ENCODE data around the gene CIPC. TPM values are rescaled to one million over a fixed set of nuclear protein-coding genes. Genes with fewer than 3 reads are reported as not detected.

The CIPC gene
- total and polyA plus RNA-seq, 2 of the 4 experiments (the other 2 are of a cell fraction) = 6.6 to 12.9 TPM

DNA sequence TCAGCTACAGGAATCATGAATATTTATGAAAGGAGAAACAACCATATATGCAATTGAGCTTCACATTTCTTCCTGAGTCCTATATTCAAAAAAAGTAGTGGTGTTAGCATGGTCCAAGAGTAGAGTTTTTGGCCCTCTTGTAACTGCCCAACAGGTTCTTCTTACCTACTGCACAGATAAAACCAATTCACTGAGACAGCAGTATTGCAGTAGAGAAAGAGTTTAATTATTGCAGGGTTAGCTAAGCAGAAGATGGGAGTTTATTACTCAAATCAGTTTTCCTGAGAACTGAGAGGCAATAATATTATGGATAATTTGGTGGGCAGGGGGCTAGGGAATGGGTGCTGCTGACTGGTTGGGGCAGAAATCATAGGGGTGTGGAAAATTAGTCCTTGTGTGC, 6.5 kb upstream of the CIPC start:
- POLR2A ChIA-PET (ENCODE audit: unreplicated experiment) = no interaction called here
- Histone ChIP-seq H3K18ac (ENCODE audit: low read depth, low read length) (no peak overlapping the region), H3K4me3 (ENCODE audit: insufficient read depth, low read depth, low read length) (no peak overlapping the region), H2AK5ac (ENCODE audit: low read depth, low read length) (no peak overlapping the region), H2BK20ac (ENCODE audit: low read depth, low read length) (no peak overlapping the region), H3K4me1 (ENCODE audit: control insufficient read depth, insufficient read depth, low read length) (no peaks in the 10 kb centered on the region), H3K23ac (ENCODE audit: low read depth, low read length) (no peak overlapping the region), H3K56ac (ENCODE audit: extremely low read depth, insufficient read depth, low read length) (no peak overlapping the region), H4K91ac (ENCODE audit: insufficient read depth, low read depth, low read length) (no peak overlapping the region), H3K27me3 (ENCODE audit: control insufficient read depth, insufficient read depth, low read length) (peaks cover 13% of the 10 kb centered on the region), H2AFZ (replicated peaks; ENCODE audit: low read length, poor library complexity) (no peak overlapping the region), H3K4me2 (ENCODE audit: low read depth, low read length) (no peak overlapping the region), H2BK5ac (ENCODE audit: low read depth, low read length, poor library complexity, severe bottlenecking) (no peak overlapping the region), H3K14ac (replicated peaks; ENCODE audit: low read depth, low read length) (no peak overlapping the region), H2AK9ac (replicated peaks; ENCODE audit: low read depth, low read length, poor library complexity) (no peak overlapping the region), H3K4ac (ENCODE audit: low read depth, low read length) (no peak overlapping the region), H3K9ac (ENCODE audit: low read depth, low read length) (no peak overlapping the region), H4K5ac (ENCODE audit: low read depth, low read length) (no peak overlapping the region), H3K36me3 (ENCODE audit: control insufficient read depth, insufficient read depth, low read length) (no peaks in the 10 kb centered on the region), H3K9me3 (ENCODE audit: control insufficient read depth, insufficient read depth, low read length) (peaks cover 8% of the 10 kb centered on the region), H3K27ac (ENCODE audit: insufficient read depth, low read length) (no peak overlapping the region), H3K79me1 (ENCODE audit: low read depth in 1 of 2, low read length in 2 of 2) (no peaks in the 10 kb centered on the region; a peak in 1 of 4 replicates), H4K20me1 (ENCODE audit: insufficient read depth, low read length) (no peaks in the 10 kb centered on the region), H2BK15ac (ENCODE audit: low read depth, low read length) (no peak overlapping the region), H2BK120ac (ENCODE audit: low read depth, low read length) (no peak overlapping the region), H4K8ac (ENCODE audit: low read depth in 2 of 2, low read length in 2 of 2) (no peak overlapping the region), H3K9me1 (ENCODE audit: insufficient read depth, low read length) (no peaks in the 10 kb centered on the region)
- DNase-seq = no peak
- no peak for ATAC-seq (ENCODE audit: low read depth)
- BruUV-seq (replicated peaks) = no TSS peak
- dilution Hi-C loops (cut with HindIII; ENCODE audit: low sequenced_read_pairs, unreplicated experiment) = loop anchor here (25.0 kb wide), 1 partner anchor 204 kb away; no protein-coding TSS in a partner anchor
- in situ Hi-C loops (cut with MboI; ENCODE audit: low sequenced_read_pairs) = no loop called here
- intact Hi-C loops (cut with micrococcal nuclease) = no loop called here
- TF ChIP-seq CEBPB (IDR thresholded peaks at IDR 0.05; ENCODE audit: low read depth, low read length) (no peak), CHD1 (IDR thresholded peaks at IDR 0.05; ENCODE audit: low read depth, low read length) (no peak), RFX5 (IDR thresholded peaks at IDR 0.05; ENCODE audit: low read depth, low read length) (no peak), MAFK (IDR thresholded peaks at IDR 0.05; ENCODE audit: low read depth, low read length) (no peak), MXI1 (IDR thresholded peaks at IDR 0.05; ENCODE audit: borderline replicate concordance, low read depth, low read length) (no peak), RAD21 (IDR thresholded peaks at IDR 0.05; ENCODE audit: low read length) (no peak), NFE2L2 (IDR thresholded peaks at IDR 0.05; ENCODE audit: low read depth, low read length) (no peak), FOS (IDR thresholded peaks at IDR 0.05; ENCODE audit: low read depth, low read length) (no peak), BHLHE40 (IDR thresholded peaks at IDR 0.05; ENCODE audit: low read depth, low read length) (no peak), POLR2A (IDR thresholded peaks at IDR 0.05; ENCODE audit: low read depth, low read length) (no peak), SMC3 (IDR thresholded peaks at IDR 0.05; ENCODE audit: low read depth, low read length) (no peak)
- TF ChIP-seq, protein P1, sequence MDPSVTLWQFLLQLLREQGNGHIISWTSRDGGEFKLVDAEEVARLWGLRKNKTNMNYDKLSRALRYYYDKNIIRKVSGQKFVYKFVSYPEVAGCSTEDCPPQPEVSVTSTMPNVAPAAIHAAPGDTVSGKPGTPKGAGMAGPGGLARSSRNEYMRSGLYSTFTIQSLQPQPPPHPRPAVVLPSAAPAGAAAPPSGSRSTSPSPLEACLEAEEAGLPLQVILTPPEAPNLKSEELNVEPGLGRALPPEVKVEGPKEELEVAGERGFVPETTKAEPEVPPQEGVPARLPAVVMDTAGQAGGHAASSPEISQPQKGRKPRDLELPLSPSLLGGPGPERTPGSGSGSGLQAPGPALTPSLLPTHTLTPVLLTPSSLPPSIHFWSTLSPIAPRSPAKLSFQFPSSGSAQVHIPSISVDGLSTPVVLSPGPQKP (IDR thresholded peaks at IDR 0.05; ENCODE audit: borderline replicate concordance, low read depth, low read length) = no peak
- TF ChIP-seq, protein P2, sequence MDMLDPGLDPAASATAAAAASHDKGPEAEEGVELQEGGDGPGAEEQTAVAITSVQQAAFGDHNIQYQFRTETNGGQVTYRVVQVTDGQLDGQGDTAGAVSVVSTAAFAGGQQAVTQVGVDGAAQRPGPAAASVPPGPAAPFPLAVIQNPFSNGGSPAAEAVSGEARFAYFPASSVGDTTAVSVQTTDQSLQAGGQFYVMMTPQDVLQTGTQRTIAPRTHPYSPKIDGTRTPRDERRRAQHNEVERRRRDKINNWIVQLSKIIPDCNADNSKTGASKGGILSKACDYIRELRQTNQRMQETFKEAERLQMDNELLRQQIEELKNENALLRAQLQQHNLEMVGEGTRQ (IDR thresholded peaks at IDR 0.05; ENCODE audit: low read depth, low read length) = no peak
- CTCF ChIA-PET = interaction anchor here (1.0 kb wide), 1 partner anchor 218 kb away, joined by 4 read pairs; no protein-coding TSS in a partner anchor

All from IMR-90 (cell line).